HG03108 (cell line): ENCODE data around the gene NXPE3.

ENCODE experiments used
- ATAC-seq: cut with Tn5 transposase; IDR thresholded peaks from one replicate; pipeline ENCODE4 v1.9.1; 2021; ENCODE audit warnings: moderate library complexity; ENCODE audit not compliant: unreplicated experiment

NXPE3 gene

DNA sequence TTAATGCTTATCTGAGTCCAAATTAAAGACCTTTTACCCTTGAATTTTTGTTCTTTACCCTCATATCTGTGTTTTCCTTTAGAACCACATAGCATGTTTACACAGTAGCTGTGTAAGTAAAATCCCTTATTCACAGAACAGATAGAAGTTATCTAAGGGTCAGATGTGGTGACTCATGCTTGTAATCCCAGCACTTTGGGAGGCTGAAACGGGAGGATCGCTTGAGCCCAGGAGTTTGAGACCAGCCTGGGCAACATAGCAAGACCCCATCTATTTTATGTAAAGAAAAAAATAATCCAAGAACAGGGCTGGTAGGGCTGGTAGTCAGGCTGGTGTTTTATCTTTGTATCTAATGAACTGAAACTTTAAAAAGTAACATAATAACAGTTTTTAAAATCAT lies 23.2 kb downstream of the NXPE3 start:
- no peak for ATAC-seq

DNA sequence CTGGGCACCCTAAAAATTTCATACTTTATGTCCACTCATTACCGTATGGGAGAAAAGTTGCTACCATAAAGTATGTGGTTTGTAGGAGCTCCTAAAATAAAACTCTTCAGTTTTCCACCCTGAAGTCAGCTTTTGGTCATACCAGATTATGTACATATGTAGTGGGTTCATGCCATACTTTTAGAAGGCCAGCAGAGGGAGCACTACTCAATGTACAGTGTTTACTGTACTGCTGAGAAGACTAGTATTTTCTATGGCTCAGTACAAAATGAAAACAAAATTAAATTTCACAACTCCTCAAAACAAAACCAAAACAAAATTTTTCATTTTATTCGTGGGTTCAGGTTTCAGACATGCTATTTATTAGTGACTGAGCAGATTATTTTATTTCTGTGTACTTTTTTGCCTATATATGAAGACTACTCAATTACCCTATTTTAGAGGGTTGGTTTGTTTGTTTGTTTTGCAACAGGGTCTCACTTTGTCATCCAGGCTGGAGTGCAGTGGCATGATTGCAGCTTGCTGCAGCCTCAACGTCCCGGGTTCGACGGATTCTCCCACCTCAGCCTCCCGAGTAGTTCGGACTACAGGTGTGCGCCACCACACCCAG lies 24.3 kb downstream of the NXPE3 start:
- ATAC-seq, result peak; percentile 94

DNA sequence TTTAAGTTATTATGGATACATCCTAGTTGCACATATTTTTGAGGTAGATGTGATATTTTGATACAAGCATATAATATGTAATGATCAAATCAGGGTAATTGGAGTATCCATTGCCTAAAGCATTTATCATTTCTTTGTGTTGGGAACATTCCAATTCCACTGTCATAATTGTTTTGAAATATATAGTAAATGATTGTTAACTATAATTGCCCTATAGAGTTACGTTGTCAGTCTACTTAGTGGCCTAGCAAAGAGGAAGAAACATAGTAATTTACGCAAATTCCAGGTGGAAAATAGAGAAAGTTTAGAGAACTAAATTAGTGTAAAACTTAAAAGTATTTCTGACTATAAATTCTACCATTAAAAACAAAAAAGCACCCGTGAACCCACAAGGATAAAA lies 24.9 kb downstream of the NXPE3 start:
- ATAC-seq, result no peak

DNA sequence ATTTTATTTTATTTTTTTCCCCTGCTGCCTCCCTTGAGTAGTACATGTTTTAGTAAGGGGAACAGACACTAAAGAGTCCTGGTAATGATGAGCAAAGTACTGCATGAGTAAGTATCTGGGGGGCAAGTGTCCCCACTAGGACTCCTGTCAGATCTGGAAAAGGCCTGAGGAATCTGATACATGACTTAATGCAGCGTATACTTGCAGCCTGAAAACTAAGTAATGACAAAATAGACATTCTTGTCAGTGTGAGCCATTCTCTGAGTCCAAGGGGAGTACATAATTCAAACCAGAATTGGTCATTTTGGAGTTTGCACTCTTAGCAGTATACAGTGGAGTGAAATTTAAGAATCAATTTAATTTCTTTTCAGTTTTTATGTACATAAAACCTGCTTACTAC lies 27.5 kb downstream of the NXPE3 start:
- no peak for ATAC-seq

DNA sequence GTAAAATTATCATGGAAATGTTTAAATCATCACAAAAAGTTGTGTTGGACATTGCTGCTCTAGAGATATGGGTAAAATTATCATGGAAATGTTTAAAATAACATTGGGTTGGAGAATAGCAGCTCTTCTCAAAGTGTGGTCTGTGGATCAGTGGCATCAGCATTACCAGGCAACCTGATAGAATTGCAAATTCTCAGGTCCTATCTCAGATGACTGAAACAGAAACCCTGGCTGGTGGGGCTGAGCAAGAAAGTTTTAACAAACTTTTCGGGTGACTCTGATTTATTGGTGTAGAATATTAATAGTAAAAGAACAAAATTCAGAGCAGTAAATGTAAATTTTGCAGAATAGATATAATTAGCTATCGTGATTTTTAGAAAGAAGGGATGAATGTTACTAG lies 28.9 kb downstream of the NXPE3 start:
- peak; percentile 65 for ATAC-seq

DNA sequence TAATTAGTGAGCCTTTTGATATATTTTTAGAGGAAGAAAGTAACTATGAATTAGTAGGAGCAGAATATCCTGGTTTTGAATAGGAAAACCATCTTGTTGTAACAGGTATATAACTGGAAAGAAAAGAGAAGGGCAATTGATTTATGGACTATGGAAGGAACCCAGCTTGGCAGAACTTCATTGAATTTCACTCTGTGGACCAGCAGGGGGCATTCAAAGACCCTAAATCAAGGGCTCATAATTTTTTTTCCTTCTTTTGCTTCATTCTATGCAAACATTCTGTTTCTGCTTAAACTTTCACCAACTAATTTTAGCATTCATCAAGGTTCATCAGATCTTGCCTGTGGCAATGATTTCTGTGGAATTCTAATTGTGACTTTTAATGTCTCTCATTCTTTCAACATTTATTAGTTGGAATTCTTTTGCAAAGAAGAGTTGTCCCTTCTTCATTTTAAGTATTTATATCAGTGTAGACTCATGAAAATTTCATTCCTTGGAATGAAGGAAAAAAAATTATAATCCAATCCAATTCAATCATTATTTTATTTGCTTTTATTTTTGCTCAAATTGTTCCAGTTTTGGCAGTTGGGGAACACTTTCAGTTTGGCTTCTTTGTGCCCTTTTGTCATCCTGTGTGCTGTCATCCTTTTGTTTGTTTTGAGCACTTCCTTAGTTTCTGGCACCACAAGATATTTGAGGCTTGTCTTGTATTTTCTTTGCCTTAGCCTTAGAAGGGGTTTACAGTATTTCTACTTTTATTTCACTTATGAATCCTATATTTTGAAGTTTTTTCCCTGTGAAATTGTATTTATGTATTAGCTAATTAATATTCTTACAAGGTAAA lies 30.4 kb downstream of the NXPE3 start:
- ATAC-seq, result no peak

DNA sequence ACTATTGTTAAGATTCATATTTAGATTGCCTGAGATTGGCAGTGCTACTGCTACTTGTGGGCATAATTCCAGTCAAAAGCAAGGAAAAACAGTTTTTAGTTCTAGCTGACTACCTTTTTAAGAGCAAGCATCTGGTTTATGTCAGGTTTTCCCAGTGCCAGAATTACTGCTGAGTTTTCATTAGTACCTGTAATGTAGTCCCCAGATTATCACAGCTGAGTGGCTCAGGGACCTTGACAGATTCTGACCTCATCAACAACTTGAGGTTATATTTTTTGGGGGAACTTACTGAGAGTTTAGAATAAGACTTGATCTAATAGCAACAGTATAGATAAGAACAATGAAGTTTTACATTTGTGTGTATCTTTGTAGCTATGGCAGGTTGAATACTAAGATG lies 31.0 kb downstream of the NXPE3 start:
- no peak for ATAC-seq

DNA sequence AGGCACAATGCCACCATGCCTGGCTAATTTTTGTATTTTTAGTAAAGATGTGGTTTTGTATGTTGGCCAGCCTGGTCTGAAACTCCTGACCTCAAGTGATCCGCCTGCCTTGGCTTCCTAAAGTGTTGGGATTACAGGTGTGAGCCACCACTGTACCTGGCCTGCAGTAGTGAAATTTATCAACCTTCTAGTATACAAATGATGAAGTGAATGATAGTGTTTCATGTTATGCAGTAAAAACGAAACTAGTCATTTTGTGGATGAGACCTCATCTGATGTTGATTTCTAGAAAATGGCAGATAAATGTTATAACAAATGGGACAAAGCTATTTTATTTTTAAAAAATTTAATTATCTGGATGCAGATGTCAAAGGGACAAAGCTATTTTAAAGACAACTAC lies 32.9 kb downstream of the NXPE3 start:
- ATAC-seq, result no peak

DNA sequence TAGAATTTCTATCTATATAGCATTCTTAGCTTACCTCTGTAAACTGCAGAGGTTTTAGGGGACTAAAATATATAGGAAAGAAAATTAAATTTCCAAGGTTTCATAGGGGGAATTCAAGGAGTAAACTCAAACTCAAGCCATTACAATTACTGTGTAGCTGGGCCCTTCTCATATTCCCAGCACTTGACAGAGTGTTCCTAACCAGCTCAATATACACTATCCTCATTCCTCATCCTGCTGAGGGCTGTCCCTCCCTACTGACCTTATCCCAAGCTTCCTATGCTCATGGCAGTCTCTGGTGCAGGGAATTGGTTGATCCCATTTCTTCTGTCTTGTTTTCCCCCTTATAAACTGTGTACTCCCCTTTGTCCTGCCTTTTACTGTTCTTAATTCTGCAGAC lies 33.9 kb downstream of the NXPE3 start:
- no peak for ATAC-seq

DNA sequence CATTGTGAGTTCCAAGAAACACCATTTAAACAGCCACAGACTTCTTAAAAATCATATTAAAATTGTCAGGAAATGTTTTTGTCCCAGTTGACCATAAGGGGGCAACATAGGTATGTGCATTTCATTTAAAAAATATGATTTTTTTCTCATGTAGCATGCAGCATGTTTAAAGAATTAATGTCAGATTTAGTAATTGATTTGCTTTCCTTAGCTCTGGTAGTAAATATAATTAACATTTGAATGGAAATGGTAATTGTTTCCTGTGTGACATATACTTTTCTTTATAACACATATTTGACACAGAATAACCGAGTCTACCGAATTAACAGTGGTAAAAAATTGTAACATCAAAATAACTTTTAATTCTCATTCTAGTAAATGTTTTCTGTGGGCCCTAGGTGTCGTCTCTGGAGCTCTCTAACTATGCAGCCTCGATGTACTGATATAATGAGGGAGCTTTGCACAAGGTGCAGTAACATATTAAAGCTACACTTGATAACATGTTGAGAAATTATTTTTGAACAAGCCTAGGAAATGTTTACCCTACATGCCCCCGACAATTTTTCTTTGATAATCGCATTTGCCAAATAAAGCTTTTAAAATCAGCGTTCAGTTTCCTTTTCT lies 34.9 kb downstream of the NXPE3 start:
- no peak for ATAC-seq

DNA sequence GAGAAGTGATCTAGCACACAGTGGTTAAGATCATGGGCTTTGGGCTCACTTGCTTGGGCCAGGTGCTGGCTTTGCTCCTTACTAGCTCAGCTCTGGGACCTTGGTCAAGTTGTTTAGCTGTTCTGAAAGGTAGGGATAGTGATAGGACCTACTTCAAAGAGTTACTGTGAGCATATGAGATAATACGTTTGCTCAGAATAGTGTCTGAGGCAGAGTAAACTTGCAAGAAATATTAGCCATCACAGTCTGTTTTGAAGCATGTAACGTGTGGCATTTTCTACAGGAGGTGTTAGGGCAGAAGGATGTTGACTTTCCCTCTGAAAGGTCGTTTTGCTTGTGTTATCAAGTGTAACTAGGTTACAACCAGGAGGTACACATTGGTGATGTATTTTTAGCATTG lies 35.8 kb downstream of the NXPE3 start:
- ATAC-seq, result no peak

DNA sequence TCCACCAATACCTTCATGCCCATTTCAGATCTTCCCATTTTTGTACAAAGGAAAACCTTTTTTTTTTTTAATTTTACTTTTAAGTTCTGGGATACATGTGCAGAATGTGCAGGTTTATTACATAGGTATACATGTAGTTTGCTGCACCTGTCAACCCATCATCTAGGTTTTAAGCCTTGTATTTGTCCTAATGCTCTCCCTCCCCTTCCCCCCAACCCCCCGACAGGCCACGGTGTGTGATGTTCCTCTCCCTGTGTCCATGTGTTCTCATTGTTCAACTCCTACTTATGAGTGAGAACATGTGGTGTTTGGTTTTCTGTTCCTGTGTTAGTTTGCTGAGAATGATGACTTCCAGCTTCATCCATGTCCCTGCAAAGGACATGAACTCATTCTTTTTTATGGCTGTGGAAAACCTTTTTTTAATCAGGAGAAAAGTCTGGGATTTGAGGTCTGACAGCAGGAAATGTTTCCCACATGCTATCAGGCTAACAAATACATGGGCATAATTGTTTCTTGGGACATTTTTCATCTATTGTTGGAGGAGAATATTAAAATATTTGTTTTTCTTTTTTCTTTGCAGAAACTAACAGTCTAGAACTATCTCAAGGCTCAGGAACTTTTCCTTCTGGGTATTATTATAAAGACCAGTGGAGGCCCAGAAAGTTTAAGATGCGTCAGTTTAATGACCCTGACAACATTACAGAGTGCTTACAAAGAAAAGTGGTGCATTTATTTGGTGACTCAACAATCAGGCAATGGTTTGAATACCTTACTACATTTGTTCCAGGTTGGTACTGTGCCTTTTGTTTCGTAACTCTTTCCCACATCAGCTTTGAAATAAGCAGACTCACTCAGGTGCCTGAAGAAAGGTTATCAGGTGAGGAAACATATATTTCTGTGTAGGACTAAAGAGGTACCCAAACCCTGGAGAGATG lies 37.5 kb downstream of the NXPE3 start:
- ATAC-seq, result no peak

DNA sequence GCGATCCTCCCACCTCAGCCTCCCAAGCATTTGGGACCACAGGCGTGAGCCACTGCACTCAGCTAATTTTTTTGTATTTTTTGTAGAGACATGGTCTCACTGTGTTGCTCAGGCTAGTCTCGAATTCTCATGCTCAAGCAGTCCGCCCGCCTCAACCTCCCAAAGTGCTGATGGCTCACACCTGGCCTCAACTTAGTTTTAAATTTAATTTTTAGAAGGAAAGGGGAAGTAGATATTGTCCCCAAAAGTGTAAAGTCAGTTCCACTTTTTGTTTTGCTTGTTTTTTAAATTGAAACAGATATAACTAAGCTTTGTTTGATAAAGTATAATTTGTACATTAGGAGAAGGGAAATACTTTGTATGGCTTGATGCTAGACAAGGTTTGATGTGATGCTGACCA lies 39.0 kb downstream of the NXPE3 start:
- no peak for ATAC-seq

DNA sequence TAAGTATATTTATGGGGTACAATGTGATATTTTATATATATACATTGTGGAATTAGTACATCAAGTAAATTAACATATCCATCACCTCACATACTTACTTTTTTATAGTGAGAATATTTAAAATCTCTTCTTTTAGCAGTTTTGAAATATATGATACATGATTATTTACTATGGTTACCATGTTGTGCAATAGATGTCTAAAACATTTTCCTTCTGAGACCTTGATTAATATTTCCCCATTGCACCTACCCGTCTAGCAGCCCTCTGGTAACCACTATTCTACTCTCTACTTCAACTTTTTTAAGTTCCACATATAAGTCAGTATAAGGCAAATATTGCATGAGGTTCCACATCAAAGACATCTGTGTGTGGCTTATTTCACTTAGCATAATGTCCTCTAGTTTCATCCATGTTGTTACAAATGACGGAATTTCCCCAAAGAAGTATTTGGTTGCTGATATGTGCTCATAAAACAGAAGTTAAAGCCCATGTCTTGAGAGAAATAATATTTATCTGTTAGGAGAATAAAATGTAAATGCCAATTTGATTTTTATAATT lies 40.7 kb downstream of the NXPE3 start:
- no peak for ATAC-seq

DNA sequence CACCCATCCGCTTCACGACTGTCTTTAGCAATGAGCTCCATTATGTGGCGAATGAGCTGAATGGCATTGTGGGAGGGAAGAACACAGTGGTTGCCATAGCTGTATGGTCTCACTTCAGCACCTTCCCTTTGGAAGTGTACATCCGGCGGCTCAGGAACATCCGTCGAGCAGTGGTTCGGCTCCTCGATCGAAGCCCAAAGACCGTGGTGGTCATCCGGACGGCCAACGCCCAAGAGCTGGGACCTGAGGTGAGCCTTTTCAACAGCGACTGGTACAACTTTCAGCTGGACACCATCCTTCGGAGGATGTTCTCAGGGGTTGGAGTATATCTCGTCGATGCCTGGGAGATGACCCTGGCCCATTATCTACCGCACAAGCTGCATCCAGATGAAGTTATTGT lies 42.5 kb downstream of the NXPE3 start:
- no peak for ATAC-seq

DNA sequence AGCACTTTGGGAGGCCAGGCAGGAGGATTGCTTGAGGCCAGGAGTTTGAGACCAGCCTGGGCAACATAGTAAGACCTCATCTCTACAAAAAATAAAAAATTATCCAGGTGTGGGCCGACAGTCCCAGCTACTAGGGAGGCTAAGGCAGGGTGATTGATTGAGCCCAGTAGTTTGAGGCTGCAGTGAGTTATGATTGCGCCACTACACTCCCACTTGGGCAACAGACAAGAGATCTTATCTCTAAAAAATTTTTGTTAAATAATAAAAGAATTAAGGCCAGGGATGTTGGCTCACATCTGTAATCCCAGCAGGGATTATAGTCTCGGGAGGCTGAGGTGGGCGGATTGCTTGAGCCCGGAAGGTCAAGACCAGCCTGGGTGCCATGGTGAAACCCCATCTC lies 44.5 kb downstream of the NXPE3 start:
- no peak for ATAC-seq

DNA sequence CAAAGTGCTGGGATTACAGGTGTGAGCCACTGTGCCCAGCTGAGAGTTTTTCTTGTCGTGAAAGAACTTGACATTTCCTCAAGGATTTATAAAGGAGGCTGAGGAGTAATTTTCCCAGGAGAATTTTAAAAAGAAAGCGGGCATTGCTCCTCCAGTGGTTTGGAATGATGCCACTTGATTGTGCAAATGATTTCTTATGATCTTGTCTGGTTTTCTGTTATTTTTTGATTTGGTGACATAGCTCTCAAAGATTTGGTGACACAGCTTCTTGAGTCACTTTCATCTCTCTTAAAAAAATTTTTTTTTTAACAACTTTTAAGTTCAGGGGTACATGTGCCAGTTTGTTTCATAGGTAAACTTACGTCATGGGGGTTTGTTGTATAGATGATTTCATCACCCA lies 45.7 kb downstream of the NXPE3 start:
- no peak for ATAC-seq

DNA sequence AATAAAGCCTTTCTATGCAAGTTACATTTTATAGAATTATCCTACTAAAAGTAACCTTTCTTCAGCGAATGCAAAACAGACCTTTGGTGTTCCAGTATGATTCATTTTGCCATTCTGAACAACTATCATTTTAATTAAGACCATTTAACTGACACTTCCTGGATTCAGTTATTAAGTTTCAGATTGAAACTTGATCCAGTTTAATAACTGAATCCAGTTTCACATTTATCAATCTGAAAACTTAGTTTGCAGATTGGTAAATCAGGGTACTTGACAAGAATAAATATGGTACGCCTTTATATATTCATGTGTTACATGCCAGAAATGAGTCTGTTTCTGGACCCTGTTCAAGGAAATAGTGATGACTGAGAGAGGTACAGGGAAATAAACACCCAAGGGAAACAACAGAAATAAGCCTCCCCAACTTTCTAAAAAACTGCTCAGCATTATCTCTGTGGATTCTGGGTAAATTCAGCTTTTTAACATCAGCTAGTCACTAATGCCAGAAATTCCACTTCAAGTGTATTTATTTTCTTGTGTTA lies 47.0 kb downstream of the NXPE3 start:
- ATAC-seq, result no peak

DNA sequence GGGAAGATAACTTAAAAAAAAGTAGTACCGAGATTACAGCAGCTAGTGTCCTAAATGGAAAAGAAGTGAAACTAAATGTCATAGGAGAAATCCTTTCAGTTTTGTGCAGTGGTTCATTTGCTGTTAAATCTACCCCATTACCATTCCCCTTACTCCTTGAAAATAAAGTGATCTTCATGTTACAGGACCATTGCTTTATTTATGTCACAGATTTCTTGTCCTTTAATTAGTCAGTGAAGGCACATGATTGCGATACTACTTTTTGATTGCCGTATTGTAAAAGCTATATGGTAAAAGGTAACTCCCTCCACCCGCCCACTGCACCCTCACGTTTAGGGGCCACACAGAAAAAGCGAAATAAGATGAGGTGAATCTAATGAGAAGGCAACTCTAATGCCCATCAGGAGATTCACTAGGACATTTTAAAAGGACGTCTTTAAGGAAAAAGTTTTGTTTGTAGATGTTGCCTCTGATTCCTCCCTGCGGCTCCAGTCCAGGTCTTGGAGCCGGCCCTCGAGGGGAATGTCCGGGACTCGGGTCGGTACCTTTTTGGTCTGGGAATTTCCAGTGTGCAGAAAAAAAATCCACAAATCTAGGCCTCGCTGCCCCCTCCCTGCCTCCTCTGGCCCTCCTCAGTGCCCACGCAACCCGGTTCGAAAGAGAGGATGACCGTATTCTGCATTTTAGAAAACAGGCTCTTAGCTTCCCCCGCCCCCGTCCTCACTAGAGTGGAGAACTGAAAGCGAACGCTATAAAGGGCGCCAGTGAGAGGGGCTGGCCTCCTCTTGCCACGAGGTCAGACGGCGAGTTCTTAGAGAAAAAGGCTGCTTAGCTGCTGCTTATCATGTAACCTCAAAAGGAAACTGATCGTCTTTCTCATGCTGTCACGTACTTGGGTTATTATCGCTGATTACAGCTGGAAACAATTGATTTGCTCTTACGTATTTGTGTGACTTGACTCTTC lies 48.5 kb downstream of the NXPE3 start:
- ATAC-seq, result peak; percentile 84
